NCI-H510A treated with DMSO at 0.1 percent for 48 hours (cell line): ENCODE results near the gene CCDC188.

ENCODE experiments used
- DNase-seq: peaks from one replicate; lab custom pipeline; 2025; lab: John Stamatoyannopoulos, UW

CCDC188 gene

DNA sequence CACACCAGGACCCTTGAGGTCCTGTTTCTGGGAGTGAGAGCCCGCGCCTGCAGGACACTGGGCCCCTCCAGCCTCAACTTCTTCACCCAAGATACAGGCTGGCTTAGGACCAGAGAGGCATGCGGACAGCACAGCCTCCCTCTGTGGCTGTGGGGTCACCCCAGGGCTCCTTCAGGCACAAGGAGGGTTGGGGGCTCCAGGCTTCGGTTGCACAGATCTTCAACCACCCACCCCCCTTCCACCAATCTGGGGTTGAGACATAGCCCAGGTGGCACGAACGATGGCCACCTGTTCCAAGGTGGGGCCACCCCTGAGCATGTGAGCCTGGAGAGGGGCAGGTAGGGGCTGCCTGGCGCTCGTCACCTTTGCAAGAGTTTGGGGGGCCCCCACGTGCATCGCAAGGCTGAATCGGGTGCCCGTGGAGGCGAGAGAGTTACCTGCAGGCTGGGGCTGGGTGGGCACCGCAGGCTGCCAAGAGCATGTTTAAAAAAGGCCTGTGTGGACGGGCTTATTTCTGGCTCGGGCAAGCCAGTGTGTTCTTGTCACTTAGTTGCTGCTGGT is 18.1 kb downstream of the CCDC188 start:
- DNase-seq = no peak

DNA sequence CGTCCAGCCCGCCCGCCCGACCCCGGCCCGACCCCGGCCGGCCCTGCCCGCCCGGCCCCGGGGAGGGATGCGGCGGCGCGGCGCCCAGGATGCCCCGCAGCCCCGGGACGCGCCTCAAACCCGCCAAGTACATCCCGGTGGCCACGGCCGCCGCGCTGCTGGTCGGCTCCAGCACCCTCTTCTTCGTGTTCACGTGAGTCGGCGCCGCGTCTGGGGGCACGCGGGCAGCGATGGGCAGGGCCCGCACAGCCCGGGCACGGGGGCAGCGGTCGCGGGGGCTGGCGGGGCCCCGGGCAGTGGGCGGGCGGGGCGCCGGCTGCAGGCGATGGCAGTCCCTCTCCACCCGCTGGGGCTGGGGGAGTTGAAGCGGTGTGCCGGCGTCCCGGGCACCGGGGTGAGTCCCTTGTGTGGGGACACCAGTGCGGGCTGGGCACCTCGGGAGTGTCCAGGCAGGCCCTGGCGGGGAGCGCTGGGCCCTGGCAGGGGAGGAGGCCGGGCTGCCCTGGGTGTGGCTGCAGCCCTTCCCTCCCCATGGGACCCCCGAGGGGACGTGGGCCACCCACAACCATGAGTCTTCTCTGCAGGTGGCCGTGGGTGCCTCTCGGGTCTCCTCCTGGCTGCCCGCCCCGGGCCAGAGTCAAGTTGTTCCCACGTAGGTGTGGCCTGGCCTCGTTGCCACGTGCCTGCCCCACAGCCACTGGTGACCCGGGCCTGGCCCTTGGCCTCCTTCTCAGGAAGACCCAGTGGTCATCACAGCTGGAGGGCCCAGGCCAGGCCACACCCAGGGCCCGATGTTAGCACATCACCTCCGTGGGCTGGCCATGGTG is 18.8 kb downstream of the CCDC188 start:
- DNase-seq = no peak

- no peak for DNase-seq
Measured at GRCh38 chr22:20131597-20131858, 19.3 kb downstream of the CCDC188 start, which contains the start of gene ZDHHC8. Gene ZDHHC8 (plus strand): TSS chr22:20131804. CDS start chr22:20131948, 144 bp downstream.

GRCh38 chr22:20130731-20131596 is 19.9 kb downstream of the CCDC188 start:
- no peak for DNase-seq

GRCh38 chr22:20130319-20130718 is 20.5 kb downstream of the CCDC188 start:
- no peak for DNase-seq

- DNase-seq = no peak
Measured at GRCh38 chr22:20129747-20130014, 21.2 kb downstream of the CCDC188 start.

GRCh38 chr22:20128902-20129746 is 21.7 kb downstream of the CCDC188 start:
- no peak for DNase-seq

DNA sequence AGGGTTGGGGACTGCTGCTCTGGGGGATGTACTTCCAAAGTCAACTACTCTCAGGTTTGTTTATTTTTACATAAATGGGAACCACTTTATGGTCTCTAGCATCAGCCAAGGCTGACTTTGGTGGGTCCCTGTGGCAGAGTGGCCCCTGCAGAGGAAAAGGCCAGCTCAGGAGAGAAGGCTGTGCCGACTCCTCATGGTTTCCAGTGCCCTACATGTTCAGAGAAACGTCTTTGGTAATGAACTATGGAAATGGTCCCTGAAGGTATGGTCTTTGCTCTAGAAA is 22.3 kb downstream of the CCDC188 start:
- DNase-seq = no peak

- no peak for DNase-seq
Measured at GRCh38 chr22:20127869-20128618, 22.8 kb downstream of the CCDC188 start.

- no peak for DNase-seq
Measured at GRCh38 chr22:20127318-20127868, 23.5 kb downstream of the CCDC188 start.

DNA sequence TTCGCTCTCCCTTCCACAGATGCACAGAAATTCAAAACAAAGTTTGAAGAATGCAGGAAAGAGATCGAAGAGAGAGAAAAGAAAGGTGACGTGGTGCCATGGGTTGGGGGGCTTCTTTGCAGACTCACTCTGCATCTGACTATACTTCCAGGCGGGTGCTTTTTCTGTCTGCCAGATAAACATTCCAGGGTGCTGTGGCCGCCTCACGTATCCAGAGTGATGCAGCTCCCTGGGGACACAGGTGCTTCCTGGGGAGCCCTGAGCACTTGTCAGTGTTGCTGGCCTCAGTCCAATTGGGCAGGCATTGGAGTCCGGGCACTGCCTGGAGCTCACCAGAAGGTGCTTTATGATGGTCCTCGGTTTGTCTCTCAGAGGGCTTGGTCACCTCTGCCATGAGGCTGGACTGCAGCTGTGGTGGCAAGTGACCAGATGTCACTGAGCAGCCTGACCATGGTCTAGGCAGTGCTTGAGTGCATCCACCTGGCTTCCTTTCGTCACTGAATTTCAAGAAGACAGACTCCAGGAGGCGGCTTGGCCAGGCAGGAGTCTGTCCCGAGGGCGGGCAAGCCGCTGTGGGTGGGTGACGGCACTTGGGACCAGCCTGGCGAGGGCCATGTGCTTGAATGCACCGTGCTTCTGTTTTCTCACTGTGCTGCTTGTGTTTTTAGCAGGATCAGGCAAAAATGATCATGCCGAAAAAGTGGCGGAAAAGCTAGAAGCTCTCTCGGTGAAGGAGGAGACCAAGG is 24.4 kb downstream of the CCDC188 start:
- no peak for DNase-seq

DNA sequence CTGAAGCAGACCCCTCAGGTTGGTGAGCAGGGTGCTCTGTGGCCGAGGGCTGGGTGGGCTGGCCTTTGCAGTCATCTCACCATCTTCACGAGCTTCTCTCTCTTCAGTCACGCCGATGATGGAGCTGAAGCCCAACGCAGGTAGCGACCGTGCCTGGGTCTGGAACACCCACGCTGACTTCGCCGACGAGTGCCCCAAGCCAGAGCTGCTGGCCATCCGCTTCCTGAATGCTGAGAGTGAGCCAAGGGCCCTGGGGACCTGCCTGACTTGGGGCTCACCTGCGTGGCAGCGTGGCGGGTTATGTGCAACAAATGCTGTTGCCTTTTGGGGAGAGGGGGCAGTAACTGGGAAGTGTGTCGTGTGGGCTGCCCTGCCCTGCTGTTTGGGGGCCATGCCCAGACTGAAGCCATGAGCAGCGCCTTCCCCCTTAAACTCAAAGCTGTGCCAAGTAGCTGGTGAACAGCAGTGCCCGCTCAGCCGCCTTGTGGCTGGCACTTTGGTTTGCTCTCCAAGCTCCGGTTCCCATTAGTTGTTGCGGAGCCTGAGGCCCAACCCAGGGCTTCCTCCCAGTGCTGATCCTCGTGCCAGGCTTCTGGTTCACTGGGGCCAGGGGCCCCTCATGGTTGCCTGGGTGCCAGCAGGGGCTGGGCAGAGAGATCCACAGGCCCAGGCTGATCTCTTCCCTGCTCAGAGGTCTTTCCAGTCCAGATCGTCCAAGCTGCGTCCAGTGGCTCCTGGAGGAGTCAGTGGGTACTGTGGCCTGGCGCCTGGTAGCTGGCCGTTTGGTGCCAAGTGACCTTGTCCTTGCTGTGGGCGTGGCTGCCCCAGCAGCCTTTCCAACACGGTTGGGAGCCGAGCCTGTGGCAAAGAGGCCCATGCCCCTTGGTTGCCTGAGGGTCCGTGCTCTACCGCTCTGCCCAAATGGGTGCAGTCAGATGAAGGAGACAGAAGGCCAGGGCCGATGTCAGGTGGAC is 25.4 kb downstream of the CCDC188 start:
- no peak for DNase-seq

- DNase-seq = no peak
Measured at GRCh38 chr22:20124083-20124787, 26.6 kb downstream of the CCDC188 start.

DNA sequence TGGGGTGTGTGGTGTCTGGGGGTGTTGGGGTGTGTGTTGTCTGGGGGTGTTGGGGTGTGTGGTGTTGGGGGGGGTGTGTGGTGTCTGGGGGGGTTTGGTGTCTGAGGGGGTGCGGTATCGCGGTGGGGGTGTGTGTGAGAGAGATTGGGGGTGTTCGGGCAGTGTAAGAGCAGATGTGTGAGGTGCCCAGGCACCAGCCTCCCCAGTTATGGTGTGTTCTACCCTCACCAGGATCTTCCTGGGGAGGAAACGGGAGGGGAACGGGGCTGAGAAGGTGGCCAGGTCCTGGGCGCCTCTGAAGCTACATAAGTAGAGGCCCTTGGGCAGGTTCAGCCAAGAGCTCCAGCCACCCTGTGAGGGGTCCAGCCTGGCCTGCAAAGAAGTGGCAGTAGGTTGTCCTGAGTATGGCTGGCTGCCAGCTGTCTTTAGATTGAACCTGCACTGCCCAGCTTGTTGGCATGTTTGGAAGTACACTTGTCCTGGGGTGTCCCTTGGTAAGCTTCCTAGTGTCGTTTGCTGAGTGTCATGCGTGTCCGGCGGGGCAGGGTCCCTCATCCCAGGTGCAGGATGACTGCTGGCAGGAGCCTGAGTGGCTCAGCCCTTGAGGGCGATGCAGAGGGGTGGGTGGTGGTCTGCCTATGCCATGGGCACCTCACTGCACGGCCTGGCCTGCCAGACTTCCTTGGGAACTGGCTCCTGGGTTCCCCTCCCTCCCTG is 27.3 kb downstream of the CCDC188 start:
- DNase-seq = no peak

- no peak for DNase-seq
Measured at GRCh38 chr22:20121856-20122415, 28.9 kb downstream of the CCDC188 start.

GRCh38 chr22:20118300-20119020 is 32.4 kb downstream of the CCDC188 start:
- no peak for DNase-seq

- DNase-seq = no peak
Measured at GRCh38 chr22:20117633-20118299, 33.1 kb downstream of the CCDC188 start.
